Astrocyte of the hippocampus (primary cell): ENCODE measurements around the gene TMEM88.

Experiments
- DNase-seq: peaks from one replicate; pipeline ENCODE4 v3.0.0; 2011; ENCODE audit warnings: low read depth, low spot score

Gene TMEM88

GRCh38 chr17:7884581-7885366 is 29.9 kb downstream of the TMEM88 start:
- DNase-seq, result peak; percentile 24

- DNase-seq, result peak; percentile 52
Observed at GRCh38 chr17:7885367-7886226, 30.7 kb downstream of the TMEM88 start.

GRCh38 chr17:7886227-7887037 is 31.6 kb downstream of the TMEM88 start:
- DNase-seq, result peak; percentile 52

- no peak for DNase-seq
Observed at GRCh38 chr17:7887038-7887481, 32.2 kb downstream of the TMEM88 start.

GRCh38 chr17:7887482-7888183 is 32.8 kb downstream of the TMEM88 start:
- DNase-seq, result peak; percentile 99

- DNase-seq, result no peak
Observed at GRCh38 chr17:7888184-7888920, 33.5 kb downstream of the TMEM88 start, which contains the start of gene CHD3. TSS of gene CHD3 (plus strand) at chr17:7888789. CDS start at chr17:7889001, 212 bp downstream.

- DNase-seq, result peak; percentile 95
Observed at GRCh38 chr17:7889166-7889955, 34.5 kb downstream of the TMEM88 start.

GRCh38 chr17:7893187-7893880 is 38.5 kb downstream of the TMEM88 start:
- no peak for DNase-seq

GRCh38 chr17:7894226-7894625 is 39.4 kb downstream of the TMEM88 start:
- DNase-seq, result no peak

- no peak for DNase-seq
Observed at GRCh38 chr17:7894866-7895265, 40.0 kb downstream of the TMEM88 start.

- no peak for DNase-seq
Observed at GRCh38 chr17:7897090-7897489, 42.2 kb downstream of the TMEM88 start.

- DNase-seq, result peak; percentile 41
Observed at GRCh38 chr17:7897773-7898172, 42.9 kb downstream of the TMEM88 start.

GRCh38 chr17:7903154-7904103 is 48.6 kb downstream of the TMEM88 start:
- no peak for DNase-seq
